ENCODE results near the gene UBAC2. TPM values are rescaled to one million over a fixed set of nuclear protein-coding genes. Genes with fewer than 3 reads are reported as not detected.

Gene UBAC2
- total RNA-seq, 1 donor from 2014 or later: 87.7 TPM

DNA sequence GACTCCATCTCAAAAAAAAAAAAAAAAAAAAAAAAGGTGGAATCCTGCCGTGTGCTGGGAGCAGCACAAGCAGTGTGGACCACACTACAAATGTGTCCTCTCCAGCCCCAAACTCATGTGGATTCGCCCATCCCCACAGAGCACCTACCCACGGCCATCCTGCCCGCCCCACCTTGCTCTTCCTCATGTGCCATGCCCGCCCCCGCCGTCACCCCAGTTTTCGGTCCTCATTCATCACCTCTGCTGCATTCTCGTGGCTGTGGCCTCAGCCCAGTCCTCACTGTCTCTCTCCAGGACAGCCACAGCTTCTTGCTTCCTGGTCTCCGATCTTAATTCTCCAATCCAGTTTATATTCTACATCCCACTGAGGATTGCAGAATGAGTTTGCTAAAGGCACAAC is 220.6 kb downstream of the UBAC2 start:
- no peak overlapping the region for H3K27ac Mint-ChIP-seq
- Histone ChIP-seq H3K4me2 (no peak overlapping the region), H3K27ac (no peak overlapping the region), H4K20me1 (ENCODE audit: low read depth) (no peaks in the 10 kb centered on the region), H3K79me2 (ENCODE audit: low read depth) (no peaks in the 10 kb centered on the region), H3K27me3 (no peaks in the 10 kb centered on the region), H3K9ac (no peak overlapping the region), H3K9me3 (ENCODE audit: low read depth) (no peaks in the 10 kb centered on the region), H2AFZ (replicated peaks) (no peak overlapping the region), H3F3A (ENCODE audit: low read depth) (no peaks in the 10 kb centered on the region), H3K4me1 (peaks cover 13% of the 10 kb centered on the region), H3K36me3 (no peaks in the 10 kb centered on the region), H3K4me3 (no peak overlapping the region)
- no peak overlapping the region for H3K4me3 Mint-ChIP-seq
- DNase-seq (ENCODE audit: low spot score): no peak
- TF ChIP-seq, protein P1, sequence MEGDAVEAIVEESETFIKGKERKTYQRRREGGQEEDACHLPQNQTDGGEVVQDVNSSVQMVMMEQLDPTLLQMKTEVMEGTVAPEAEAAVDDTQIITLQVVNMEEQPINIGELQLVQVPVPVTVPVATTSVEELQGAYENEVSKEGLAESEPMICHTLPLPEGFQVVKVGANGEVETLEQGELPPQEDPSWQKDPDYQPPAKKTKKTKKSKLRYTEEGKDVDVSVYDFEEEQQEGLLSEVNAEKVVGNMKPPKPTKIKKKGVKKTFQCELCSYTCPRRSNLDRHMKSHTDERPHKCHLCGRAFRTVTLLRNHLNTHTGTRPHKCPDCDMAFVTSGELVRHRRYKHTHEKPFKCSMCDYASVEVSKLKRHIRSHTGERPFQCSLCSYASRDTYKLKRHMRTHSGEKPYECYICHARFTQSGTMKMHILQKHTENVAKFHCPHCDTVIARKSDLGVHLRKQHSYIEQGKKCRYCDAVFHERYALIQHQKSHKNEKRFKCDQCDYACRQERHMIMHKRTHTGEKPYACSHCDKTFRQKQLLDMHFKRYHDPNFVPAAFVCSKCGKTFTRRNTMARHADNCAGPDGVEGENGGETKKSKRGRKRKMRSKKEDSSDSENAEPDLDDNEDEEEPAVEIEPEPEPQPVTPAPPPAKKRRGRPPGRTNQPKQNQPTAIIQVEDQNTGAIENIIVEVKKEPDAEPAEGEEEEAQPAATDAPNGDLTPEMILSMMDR (IDR thresholded peaks at IDR 0.05): no peak
- TF ChIP-seq EZH2 (IDR thresholded peaks at IDR 0.05): no peak
- TF ChIP-seq EZH2phosphoT487 (IDR thresholded peaks at IDR 0.05): no peak
- H3K4me1 Mint-ChIP-seq: peaks cover 18% of the 10 kb centered on the region
- no peaks in the 10 kb centered on the region for H3K9me3 Mint-ChIP-seq
- H3K36me3 Mint-ChIP-seq: no peaks in the 10 kb centered on the region
- H3K27me3 Mint-ChIP-seq (ENCODE audit: insufficient read depth, low read depth): peaks cover 9% of the 10 kb centered on the region

- no peak overlapping the region for H3K4me3 Mint-ChIP-seq
- no peaks in the 10 kb centered on the region for H3K36me3 Mint-ChIP-seq
- Histone ChIP-seq H3K36me3 (no peaks in the 10 kb centered on the region), H3K27ac (no peak overlapping the region), H3K4me1 (peaks cover 11% of the 10 kb centered on the region), H3K9me3 (ENCODE audit: low read depth) (no peaks in the 10 kb centered on the region), H3K4me3 (no peak overlapping the region), H3K9ac (no peak overlapping the region), H4K20me1 (ENCODE audit: low read depth) (no peaks in the 10 kb centered on the region), H3K27me3 (no peaks in the 10 kb centered on the region), H3K79me2 (ENCODE audit: low read depth) (no peaks in the 10 kb centered on the region), H3F3A (ENCODE audit: low read depth) (no peaks in the 10 kb centered on the region), H3K4me2 (no peak overlapping the region), H2AFZ (replicated peaks) (no peak overlapping the region)
- H3K9me3 Mint-ChIP-seq: no peaks in the 10 kb centered on the region
- H3K4me1 Mint-ChIP-seq: peaks cover 17% of the 10 kb centered on the region
- H3K27me3 Mint-ChIP-seq (ENCODE audit: insufficient read depth, low read depth): peaks cover 8% of the 10 kb centered on the region
- DNase-seq (ENCODE audit: low spot score): no peak
- H3K27ac Mint-ChIP-seq: no peak overlapping the region
- no peak for TF ChIP-seq EZH2 (IDR thresholded peaks at IDR 0.05)
Measured at GRCh38 chr13:99421758-99422585, 221.3 kb downstream of the UBAC2 start.

- Histone ChIP-seq H3K9ac (no peak overlapping the region), H3K4me3 (no peak overlapping the region), H2AFZ (replicated peaks) (no peak overlapping the region), H3K27me3 (no peaks in the 10 kb centered on the region), H3K27ac (no peak overlapping the region), H4K20me1 (ENCODE audit: low read depth) (no peaks in the 10 kb centered on the region), H3K9me3 (ENCODE audit: low read depth) (no peaks in the 10 kb centered on the region), H3F3A (ENCODE audit: low read depth) (no peaks in the 10 kb centered on the region), H3K4me2 (no peak overlapping the region), H3K79me2 (ENCODE audit: low read depth) (no peaks in the 10 kb centered on the region), H3K4me1 (peaks cover 3% of the 10 kb centered on the region), H3K36me3 (no peaks in the 10 kb centered on the region)
- no peak for DNase-seq (ENCODE audit: low spot score)
- Mint-ChIP-seq H3K27me3 (ENCODE audit: insufficient read depth, low read depth) (peaks cover 8% of the 10 kb centered on the region), H3K36me3 (no peaks in the 10 kb centered on the region), H3K27ac (no peak overlapping the region), H3K4me1 (peaks cover 9% of the 10 kb centered on the region), H3K9me3 (peaks cover under 1% of the 10 kb centered on the region), H3K4me3 (no peak overlapping the region)
- TF ChIP-seq EZH2phosphoT487 (IDR thresholded peaks at IDR 0.05): no peak
Measured at GRCh38 chr13:99422586-99423220, 222.0 kb downstream of the UBAC2 start.

DNA sequence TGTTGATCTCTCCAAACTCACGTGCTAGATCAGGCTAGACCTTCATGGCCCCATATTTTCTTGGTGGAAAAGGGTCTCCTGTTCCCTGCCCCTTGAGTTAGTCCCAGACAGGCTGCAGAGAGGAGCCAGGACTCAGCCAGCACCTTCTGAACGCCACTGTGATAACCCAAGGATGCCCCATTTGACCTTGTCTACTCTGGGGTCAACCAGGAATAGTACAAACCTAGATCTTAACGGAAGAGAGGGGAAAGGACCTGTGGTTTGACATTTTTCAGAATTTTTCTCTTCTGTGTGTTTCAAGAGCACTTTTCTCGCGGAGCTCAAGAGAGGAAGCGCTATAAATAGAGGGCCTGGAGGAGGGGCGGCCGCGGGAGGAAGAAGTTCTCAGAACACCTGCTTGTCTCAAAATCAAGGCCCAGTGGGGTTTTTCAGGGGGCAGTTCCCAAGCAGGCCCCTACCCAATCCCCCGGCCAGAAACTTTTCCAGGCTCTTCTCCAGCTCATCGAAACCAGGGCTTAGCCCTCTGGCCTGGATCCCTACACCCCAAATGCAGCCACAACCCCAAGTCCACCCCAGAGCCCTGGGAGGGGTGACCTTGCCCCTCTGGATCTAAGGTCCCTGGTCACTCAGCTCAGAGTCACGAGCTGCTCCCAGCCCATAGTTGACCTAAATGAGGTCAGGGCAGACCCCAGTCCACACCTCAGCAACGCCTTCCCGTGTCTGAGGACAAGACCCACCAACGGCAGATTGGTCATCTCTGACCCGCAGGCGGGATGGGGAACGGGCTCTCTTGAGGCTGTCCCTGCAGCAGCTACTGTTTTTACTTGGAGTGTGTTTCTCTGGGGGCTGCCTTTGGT is 225.1 kb downstream of the UBAC2 start:
- no peak overlapping the region for H3K4me3 Mint-ChIP-seq
- Histone ChIP-seq H3K4me1 (no peaks in the 10 kb centered on the region), H3K9ac (no peak overlapping the region), H2AFZ (replicated peaks) (no peak overlapping the region), H4K20me1 (ENCODE audit: low read depth) (no peaks in the 10 kb centered on the region), H3K9me3 (ENCODE audit: low read depth) (no peaks in the 10 kb centered on the region), H3K36me3 (no peaks in the 10 kb centered on the region), H3K4me2 (no peak overlapping the region), H3K27me3 (no peaks in the 10 kb centered on the region), H3K79me2 (ENCODE audit: low read depth) (no peaks in the 10 kb centered on the region), H3F3A (ENCODE audit: low read depth) (no peaks in the 10 kb centered on the region), H3K4me3 (no peak overlapping the region), H3K27ac (no peak overlapping the region)
- no peaks in the 10 kb centered on the region for H3K4me1 Mint-ChIP-seq
- H3K9me3 Mint-ChIP-seq: peaks cover 7% of the 10 kb centered on the region
- peaks cover 5% of the 10 kb centered on the region for H3K27me3 Mint-ChIP-seq (ENCODE audit: insufficient read depth, low read depth)
- H3K36me3 Mint-ChIP-seq: no peaks in the 10 kb centered on the region
- no peak for DNase-seq (ENCODE audit: low spot score)
- no peak overlapping the region for H3K27ac Mint-ChIP-seq
- TF ChIP-seq EZH2phosphoT487 (IDR thresholded peaks at IDR 0.05) (no peak), EZH2 (IDR thresholded peaks at IDR 0.05) (no peak)
- TF ChIP-seq, protein P1 (IDR thresholded peaks at IDR 0.05): no peak

Data from neural progenitor cell (in vitro differentiated cells).